MCF 10A (cell line): Measurements from ENCODE around the gene SLC16A4. TPM values are rescaled to one million over a fixed set of nuclear protein-coding genes. Genes with fewer than 3 reads are reported as not detected.

Experiments
- BruUV-seq: library from RNA; stranded (reverse); fragments of 400-500 nt; replicated peaks from 2 replicates; lab custom pipeline; 2021; lab: Mats Ljungman, UMichigan
- CTCF ChIA-PET: fragments of 300-600 bp; sonication (Branson Sonifier 250); formaldehyde crosslinking; extraction: SDS; loops from one replicate; lab custom pipeline; 2021; ENCODE audit warnings: antibody characterized with exemption, inconsistent platforms; lab: Yijun Ruan, JAX
- POLR2A ChIA-PET: fragments of 300-600, 350-650 bp; sonication (Branson Sonifier 250); formaldehyde crosslinking; extraction: SDS; loops from one replicate; lab custom pipeline; 2020; ENCODE audit warnings: antibody characterized with exemption, inconsistent platforms; lab: Yijun Ruan, JAX
- DNase-seq: peaks from one replicate; pipeline ENCODE4 v3.0.0-alpha.2; 2018; ENCODE audit not compliant: unreplicated experiment
- H3K27ac Mint-ChIP-seq: one replicate; pipeline ENCODE4 v1.8.0; 2022; ENCODE audit warnings: mild to moderate bottlenecking, low read depth, mixed read lengths; ENCODE audit not compliant: unreplicated experiment
- H3K27me3 Mint-ChIP-seq: one replicate; pipeline ENCODE4 v1.8.0; 2022; ENCODE audit warnings: mixed read lengths; ENCODE audit not compliant: insufficient read depth, unreplicated experiment
- H3K36me3 Mint-ChIP-seq: one replicate; pipeline ENCODE4 v1.8.0; 2022; ENCODE audit warnings: mild to moderate bottlenecking, moderate library complexity, mixed read lengths; ENCODE audit not compliant: insufficient read depth, unreplicated experiment
- H3K4me1 Mint-ChIP-seq: one replicate; pipeline ENCODE4 v1.8.0; 2022; ENCODE audit warnings: mixed read lengths; ENCODE audit not compliant: insufficient read depth, unreplicated experiment
- H3K4me3 Mint-ChIP-seq: one replicate; pipeline ENCODE4 v1.8.0; 2022; ENCODE audit warnings: mild to moderate bottlenecking, moderate library complexity, mixed read lengths; ENCODE audit not compliant: unreplicated experiment
- H3K9me3 Mint-ChIP-seq: one replicate; pipeline ENCODE4 v1.8.0; 2022; ENCODE audit warnings: mixed read lengths; ENCODE audit not compliant: unreplicated experiment
- intact Hi-C: fragments of 100-400 bp; cut with micrococcal nuclease; formaldehyde crosslinking; loops from 2 replicates; pipeline ENCODE4 v1.14.1; 2022
- total RNA-seq: library from RNA; stranded (reverse); gene quantifications from 2 replicates; pipeline ENCODE4 v1.2.3, GENCODE V29; 2022
- TF ChIP-seq, protein P1 (sequence below): fragments of 200-600 bp; IDR thresholded peaks from one replicate; pipeline ENCODE4 v1.8.0; 2022; ENCODE audit warnings: antibody characterized with exemption, mild to moderate bottlenecking; ENCODE audit not compliant: unreplicated experiment

Gene SLC16A4
- total RNA-seq, 1 experiment from 2014 or later: 9.8 TPM

DNA sequence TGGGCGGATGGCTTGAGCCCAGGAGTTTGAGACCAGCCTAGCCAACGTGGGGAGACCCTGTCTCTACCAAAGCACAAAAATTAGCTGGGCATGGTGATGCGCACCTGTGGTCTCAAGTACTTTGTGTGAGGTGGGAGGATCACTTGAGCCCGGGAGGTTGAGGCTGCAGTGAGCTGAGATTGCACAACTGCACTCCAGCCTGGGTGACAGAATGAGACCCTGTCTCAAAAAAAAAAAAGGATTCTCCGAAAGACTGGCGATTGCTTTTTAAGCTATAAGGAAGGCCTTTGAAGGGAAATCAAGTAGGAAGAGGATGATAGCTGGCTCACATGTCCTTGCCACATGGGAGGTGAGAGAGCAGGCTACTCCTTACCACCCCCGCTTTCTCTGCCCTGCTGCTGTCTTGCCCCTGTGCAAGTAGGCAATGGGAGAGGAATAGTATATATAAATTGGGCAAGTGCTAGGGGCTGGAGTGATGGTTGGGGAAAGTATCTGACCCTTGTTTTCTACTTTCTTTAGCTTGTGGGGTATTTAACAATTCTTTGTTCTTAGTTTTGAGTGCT, 20.4 kb upstream of the SLC16A4 start:
- TF ChIP-seq, protein P1, sequence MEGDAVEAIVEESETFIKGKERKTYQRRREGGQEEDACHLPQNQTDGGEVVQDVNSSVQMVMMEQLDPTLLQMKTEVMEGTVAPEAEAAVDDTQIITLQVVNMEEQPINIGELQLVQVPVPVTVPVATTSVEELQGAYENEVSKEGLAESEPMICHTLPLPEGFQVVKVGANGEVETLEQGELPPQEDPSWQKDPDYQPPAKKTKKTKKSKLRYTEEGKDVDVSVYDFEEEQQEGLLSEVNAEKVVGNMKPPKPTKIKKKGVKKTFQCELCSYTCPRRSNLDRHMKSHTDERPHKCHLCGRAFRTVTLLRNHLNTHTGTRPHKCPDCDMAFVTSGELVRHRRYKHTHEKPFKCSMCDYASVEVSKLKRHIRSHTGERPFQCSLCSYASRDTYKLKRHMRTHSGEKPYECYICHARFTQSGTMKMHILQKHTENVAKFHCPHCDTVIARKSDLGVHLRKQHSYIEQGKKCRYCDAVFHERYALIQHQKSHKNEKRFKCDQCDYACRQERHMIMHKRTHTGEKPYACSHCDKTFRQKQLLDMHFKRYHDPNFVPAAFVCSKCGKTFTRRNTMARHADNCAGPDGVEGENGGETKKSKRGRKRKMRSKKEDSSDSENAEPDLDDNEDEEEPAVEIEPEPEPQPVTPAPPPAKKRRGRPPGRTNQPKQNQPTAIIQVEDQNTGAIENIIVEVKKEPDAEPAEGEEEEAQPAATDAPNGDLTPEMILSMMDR: no peak
- Mint-ChIP-seq H3K36me3 (peaks cover 3% of the 10 kb centered on the region), H3K4me3 (no peak overlapping the region), H3K4me1 (peaks cover 12% of the 10 kb centered on the region), H3K27ac (no peak overlapping the region), H3K27me3 (no peaks in the 10 kb centered on the region), H3K9me3 (no peaks in the 10 kb centered on the region)
- DNase-seq: no peak
- ChIA-PET CTCF (interaction anchor here (0.6 to 16.5 kb wide), 26 partner anchors 7 to 695 kb away, joined by 3 to 808 read pairs (median 5); partner anchors contain the start of genes KCNA2 and PROK1), POLR2A (interaction anchor here (0.7 to 6.0 kb wide), 10 partner anchors 14 to 85 kb away, joined by 3 to 40 read pairs (median 6); partner anchors contain the start of gene RBM15)
- intact Hi-C loops: no loop called here
- no TSS peak for BruUV-seq

DNA sequence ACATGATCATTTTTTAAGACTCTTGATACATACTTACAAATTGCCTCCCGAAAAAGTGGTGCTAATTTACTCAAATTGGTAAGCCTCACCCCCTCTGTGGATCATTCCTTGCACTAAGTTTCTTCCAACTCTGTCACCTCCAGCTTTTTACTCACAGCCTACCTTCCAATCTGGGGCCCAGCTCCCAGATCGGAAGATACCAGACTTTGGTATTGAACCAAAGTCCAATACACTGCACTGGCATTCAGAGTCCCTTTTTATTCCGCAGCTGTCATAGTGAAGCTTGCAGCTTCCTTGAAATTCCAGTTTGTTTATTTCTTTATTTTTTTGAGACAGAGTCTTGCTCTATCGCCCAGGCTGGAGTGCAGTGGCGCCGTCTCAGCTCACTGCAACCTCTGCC, 18.5 kb upstream of the SLC16A4 start:
- CTCF ChIA-PET: interaction anchor here (0.6 to 16.5 kb wide), 11 partner anchors 14 to 1346 kb away, joined by 3 to 808 read pairs (median 14); partner anchors contain the start of gene PROK1

DNA sequence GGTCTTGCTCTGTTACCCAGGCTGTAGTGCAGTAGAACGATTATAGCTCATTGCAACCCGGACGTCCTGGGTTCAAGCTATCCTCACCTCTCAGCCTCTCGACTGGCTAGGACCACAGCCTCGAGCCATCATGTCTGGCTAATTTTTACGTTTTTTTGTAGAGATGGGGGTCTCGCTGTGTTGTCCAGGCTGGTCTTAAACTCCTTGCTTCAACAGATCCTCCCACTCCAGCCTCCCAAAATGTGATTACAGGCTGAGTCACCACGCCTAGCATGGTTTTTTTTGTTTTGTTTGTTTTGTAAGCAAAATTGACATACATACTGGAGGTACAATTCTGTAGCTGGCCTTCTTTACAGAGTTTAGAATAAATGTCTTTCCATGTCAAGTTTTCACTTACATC, 17.7 kb upstream of the SLC16A4 start:
- BruUV-seq: no TSS peak
- peak overlapping the region; percentile 100 for H3K27ac Mint-ChIP-seq
- H3K4me3 Mint-ChIP-seq: peak overlapping the region; percentile 100
- peaks cover 12% of the 10 kb centered on the region for H3K4me1 Mint-ChIP-seq
- no peaks in the 10 kb centered on the region for H3K9me3 Mint-ChIP-seq
- no peak for DNase-seq
- ChIA-PET POLR2A (interaction anchor here (0.7 to 4.8 kb wide), 19 partner anchors 15 to 1987 kb away, joined by 3 to 114 read pairs (median 4); partner anchors contain the start of gene RBM15), CTCF (interaction anchor here (0.7 to 16.5 kb wide), 15 partner anchors 15 to 1346 kb away, joined by 3 to 808 read pairs (median 5); partner anchors contain the start of gene PROK1)
- intact Hi-C loops: loop anchor here (1.0 kb wide), 2 partner anchors 52 to 205 kb away; no protein-coding TSS in a partner anchor
- no peaks in the 10 kb centered on the region for H3K27me3 Mint-ChIP-seq
- peaks cover 20% of the 10 kb centered on the region for H3K36me3 Mint-ChIP-seq
- TF ChIP-seq, protein P1: no peak

More for the DNA sequence above, 18.5 kb upstream of the SLC16A4 start:
- no peaks in the 10 kb centered on the region for H3K9me3 Mint-ChIP-seq
- H3K27ac Mint-ChIP-seq: no peak overlapping the region
- no peaks in the 10 kb centered on the region for H3K27me3 Mint-ChIP-seq
- peaks cover 12% of the 10 kb centered on the region for H3K36me3 Mint-ChIP-seq
- POLR2A ChIA-PET: interaction anchor here (1.6 to 4.8 kb wide), 7 partner anchors 16 to 71 kb away, joined by 4 to 114 read pairs (median 8); partner anchors contain the start of gene RBM15
- peaks cover 12% of the 10 kb centered on the region for H3K4me1 Mint-ChIP-seq
- intact Hi-C loops: no loop called here
- no peak overlapping the region for H3K4me3 Mint-ChIP-seq
- DNase-seq: no peak
- BruUV-seq: no TSS peak
- TF ChIP-seq, protein P1: no peak
